ENCODE measurements around the gene SLC7A9.

The SLC7A9 gene

GRCh38 chr19:32828643-32829344, 40.8 kb downstream of the SLC7A9 start:
- no peak for DNase-seq (ENCODE audit: low spot score)

DNA sequence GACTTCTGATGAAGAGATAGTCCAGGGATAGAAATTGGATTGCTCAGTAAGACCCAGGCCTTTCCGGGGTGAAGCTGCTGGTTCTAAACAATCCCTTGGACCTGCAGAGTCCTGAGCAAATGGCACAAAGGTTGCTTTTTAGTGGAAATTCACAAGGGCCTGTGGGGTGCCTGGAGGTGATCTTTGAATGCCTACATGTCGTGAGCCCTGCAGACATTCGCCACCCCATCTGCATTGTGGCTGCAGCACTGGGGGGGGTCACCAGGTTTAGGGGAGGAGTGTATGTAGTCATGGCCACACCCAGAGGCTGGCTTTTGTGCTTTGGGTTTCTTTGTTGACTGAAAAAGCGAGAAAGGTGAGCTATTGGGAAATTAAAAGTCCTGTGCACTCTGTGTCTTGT, 41.4 kb downstream of the SLC7A9 start:
- DNase-seq (ENCODE audit: low spot score), result no peak

GRCh38 chr19:32824916-32825608, 44.5 kb downstream of the SLC7A9 start:
- no peak for DNase-seq (ENCODE audit: low spot score)

- DNase-seq (ENCODE audit: low spot score), result no peak
These were observed 45.3 kb downstream of the SLC7A9 start for GRCh38 chr19:32824191-32824751.

DNA sequence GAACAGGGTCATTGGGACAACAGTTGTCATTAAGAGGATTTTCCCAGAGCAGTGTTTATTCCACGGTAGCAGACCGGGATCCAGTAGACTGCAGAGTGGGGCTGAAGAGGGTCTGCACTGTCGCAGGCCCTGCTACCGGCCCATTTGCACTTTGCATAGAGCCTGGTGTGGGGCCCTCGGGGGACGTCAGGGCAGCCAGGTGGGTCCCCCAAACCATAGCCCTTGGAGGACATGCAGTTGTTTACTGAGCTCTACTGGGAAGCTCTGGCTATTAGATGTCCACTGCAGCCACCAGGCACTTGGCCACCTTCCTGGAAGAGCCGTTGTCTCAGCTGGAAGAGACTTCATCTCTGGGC, 45.8 kb downstream of the SLC7A9 start:
- DNase-seq (ENCODE audit: low spot score), result no peak

DNA sequence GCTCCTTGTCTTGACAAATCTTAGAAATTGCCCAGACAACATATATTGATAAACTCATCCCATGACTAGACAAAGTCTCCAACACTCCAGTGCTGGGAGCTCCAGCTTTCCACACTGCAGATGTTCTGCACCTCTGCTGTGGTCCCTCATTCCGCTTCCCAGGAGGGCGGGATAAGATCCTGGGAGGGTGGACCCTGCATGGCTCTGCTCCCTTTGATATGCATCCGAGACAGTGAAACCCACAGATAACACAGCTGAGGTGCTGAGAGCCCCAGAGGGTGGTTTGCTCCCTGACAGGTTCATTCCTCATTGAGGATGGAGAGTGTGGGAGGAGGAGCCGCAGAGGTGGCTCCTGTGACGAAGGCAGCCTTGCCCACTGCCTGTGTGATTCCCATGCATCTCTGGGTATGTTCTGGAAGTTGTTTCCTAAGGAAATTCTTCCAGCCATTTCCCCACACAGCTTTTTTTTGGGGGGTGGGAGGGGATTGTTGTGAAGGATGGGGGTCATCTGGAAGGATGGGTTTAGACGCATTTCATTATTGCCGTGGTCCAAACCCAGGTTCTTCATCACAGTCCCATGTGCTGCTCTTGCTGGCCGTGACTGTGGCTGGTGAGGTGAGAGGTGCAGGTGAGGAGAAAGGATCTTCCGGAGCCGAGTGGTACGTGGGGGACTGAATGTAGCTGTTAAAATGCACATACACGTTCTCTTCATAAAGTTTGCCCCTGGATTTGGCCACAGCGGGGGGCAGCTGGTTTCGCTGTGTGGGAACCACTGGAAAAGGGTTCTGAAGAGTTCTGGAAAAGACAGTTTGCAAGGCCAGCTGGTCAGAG, 46.4 kb downstream of the SLC7A9 start:
- no peak for DNase-seq (ENCODE audit: low spot score)

- DNase-seq (ENCODE audit: low spot score), result no peak
These were observed 49.9 kb downstream of the SLC7A9 start for GRCh38 chr19:32819419-32820400.

- DNase-seq (ENCODE audit: low spot score), result no peak
These were observed 51.0 kb downstream of the SLC7A9 start for GRCh38 chr19:32818536-32818935.

DNA sequence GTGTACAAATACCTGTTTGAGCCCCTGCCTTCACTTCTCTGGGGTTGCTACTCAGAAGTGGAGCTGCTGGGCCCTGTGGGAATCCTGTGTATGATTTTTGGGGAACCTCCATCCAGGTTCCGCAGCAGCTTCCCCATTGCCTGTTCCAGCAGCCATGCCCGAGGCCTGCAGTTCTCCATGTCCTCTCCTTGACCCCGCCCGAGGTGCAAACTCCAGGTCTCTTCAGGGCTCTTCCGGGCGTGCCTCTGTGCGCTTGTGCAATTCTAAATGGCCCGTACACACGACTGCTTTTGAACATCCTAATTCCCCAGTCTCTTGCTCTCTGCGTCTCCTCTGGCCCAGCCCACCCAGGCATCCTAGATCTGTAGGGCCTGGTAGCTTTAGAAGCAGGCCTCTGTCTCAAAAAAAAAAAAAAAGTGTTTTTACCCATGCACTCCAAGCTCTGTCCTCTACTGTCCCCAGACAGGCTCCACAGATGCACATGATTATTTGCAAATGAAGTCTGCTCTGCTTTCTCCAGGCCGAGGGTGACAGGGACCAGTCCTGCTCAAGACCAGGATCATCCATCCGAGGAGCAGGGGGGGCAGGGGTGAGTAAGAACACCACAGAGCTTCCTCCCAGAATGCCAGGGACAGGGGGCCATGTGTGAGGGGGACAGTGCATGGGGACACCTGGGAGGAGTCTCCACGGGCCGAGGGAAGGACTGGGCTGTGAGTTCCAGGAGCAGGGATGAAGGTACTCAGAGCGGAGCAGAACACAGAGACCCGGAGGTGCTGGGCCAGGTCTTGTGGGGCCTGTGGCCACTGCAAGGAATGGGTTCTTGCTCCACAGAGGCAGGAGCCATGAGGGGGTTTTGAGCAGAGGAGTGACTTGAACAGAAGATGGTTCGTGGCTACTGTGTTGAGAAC, 51.7 kb downstream of the SLC7A9 start:
- no peak for DNase-seq (ENCODE audit: low spot score)

DNA sequence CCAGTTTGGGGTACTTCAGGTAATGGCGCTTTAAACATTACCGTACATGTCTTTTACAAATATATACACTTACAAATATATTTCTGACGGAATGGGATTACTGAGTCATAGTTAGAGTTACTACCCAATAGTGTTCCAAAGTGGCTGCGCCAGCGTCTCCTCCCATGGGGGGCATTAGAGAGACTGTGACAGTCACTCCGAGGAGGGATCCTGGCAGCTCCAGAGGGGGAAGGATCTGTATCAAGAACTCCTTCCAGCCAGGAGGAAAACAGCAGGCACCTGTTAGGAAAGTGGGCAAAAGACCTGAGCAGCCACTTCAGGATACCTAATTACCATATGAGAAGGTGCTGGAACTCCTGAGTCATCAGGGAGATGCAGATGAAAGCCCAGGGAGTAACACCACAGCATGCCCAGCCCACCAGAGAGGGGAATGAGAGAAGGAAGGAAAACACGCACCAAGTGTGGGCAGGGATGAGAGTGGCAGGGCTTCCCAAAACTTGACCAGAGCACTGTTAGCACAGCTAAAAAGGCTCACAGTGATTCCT, 52.9 kb downstream of the SLC7A9 start:
- DNase-seq (ENCODE audit: low spot score), result no peak

GRCh38 chr19:32814624-32815023, 54.9 kb downstream of the SLC7A9 start:
- no peak for DNase-seq (ENCODE audit: low spot score)

GRCh38 chr19:32813862-32814425, 55.6 kb downstream of the SLC7A9 start:
- no peak for DNase-seq (ENCODE audit: low spot score)

DNA sequence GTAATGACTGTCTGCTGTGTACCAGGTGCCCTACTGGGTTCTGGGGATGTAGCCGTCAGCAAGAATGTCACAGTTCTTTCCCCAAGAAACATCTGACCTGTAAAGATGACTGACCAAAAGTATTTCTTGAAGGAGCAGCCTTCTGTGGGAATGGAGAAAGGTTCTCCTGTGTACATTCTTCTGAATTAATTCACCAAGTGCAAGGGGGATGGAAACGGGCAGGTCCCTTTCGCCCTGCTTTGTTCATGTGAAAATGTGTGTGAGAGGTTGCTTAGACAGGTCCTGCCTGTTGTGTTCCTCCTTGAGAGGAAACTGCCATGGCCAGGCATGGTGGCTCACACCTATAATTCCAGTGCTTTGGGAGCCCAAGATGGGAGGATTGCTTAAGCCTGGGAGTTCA, 57.0 kb downstream of the SLC7A9 start:
- no peak for DNase-seq (ENCODE audit: low spot score)

DNA sequence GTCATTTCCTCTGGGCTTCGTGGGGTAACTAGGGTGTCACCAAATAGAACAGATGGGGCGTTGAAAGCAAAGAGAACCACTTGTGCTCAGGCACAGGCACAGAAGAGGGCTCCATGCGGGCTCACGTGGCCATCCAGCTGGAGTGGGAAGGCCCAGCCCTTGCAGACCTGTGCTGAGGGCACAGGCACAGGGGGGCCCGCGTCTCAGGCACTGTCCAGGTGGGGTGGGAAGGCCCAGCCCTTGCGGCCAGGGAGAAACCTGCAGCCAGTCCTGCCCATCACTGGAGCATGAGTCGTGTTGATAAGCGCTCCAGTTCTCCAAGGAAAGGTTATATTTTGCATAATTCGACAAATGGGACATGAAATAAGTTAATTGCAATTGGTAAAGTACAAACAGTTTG, 57.5 kb downstream of the SLC7A9 start:
- DNase-seq (ENCODE audit: low spot score), result no peak

DNA sequence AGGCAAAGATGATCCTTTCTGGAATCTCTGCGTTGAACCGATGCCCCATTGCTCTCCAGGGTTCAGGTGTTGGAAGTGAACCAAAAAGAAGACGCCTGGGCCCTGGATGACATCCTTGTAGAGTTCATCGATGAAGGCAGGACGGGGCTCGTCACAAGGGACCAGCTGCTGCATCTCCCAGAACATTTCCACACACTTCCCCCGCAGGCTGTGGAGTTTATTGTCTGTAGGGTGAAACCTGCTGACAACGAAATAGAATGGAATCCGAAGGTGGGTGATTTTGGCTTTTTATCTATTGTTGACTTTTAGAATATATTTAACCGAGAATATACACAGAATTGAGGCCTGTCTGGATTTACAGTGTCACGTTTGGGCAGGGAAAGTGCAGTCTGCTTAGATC, 58.4 kb downstream of the SLC7A9 start:
- no peak for DNase-seq (ENCODE audit: low spot score)

- DNase-seq (ENCODE audit: low spot score), result no peak
These were observed 59.1 kb downstream of the SLC7A9 start for GRCh38 chr19:32810452-32810851.

DNA sequence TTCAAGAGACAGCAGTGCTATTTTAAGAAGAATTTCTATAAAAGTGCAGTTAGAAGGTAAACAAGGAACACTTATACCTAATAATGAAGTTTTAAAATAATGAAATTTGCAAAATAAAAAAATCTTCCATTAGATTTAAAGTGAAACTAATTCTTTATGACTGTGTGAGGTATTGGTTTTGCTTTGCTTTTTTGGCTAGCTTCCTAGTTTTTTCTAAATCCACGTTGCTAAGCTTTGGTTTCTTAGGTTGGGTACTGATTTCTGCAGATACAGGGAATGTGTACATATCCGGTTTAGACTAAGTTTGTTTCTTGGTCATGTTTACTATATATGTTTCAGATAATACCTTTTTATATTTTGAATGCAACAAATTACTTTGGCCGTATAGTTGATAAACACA, 59.8 kb downstream of the SLC7A9 start:
- DNase-seq (ENCODE audit: low spot score), result no peak

- DNase-seq (ENCODE audit: low spot score), result no peak
These were observed 60.3 kb downstream of the SLC7A9 start for GRCh38 chr19:32809254-32809653.

- DNase-seq (ENCODE audit: low spot score), result no peak
These were observed 61.3 kb downstream of the SLC7A9 start for GRCh38 chr19:32808236-32808635.

DNA sequence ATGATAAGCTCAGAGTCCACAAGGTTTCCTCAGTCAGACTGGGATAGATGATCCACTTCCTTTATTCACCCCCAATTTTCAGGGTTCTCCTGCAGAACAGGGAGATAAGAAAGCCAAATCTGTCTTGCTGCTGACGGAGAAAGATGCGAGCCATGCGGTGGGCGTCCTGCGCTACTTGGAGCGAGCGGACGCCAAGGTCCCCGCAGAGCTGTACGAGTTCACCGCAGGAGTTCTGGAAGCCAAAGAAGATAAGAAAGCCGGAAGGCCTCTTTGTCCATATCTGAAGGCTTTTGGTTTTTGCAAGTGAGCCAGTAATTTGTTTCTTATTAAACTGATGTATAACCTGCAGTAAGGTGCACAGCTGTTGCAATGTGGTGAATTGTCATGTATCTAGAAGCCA, 66.7 kb downstream of the SLC7A9 start:
- DNase-seq (ENCODE audit: low spot score), result no peak
